Endothelial cell of umbilical vein (primary cell): ENCODE results near the gene BAD. TPM values are rescaled to one million over a fixed set of nuclear protein-coding genes. Genes with fewer than 3 reads are reported as not detected.
A peak's percentile ranks its signal among the peaks of the same experiment; 100 is the strongest.

Experiments
- BruUV-seq: library from RNA; stranded (reverse); fragments of 400-500 nt; replicated peaks from 2 replicates; lab custom pipeline; 2021; lab: Mats Ljungman, UMichigan
- CTCF ChIA-PET: fragments of 300-600, 350-600 bp; sonication (Branson Sonifier 250); formaldehyde crosslinking; loops from one replicate; lab custom pipeline; 2021; ENCODE audit warnings: antibody characterized with exemption, inconsistent platforms; lab: Charles Lee
- POLR2A ChIA-PET: fragments of 300-600, 350-600 bp; sonication (Branson Sonifier 250); formaldehyde crosslinking; loops from one replicate; lab custom pipeline; 2021; ENCODE audit warnings: antibody characterized with exemption, inconsistent platforms; lab: Charles Lee
- DNase-seq: peaks from one replicate; pipeline ENCODE4 v3.0.0-alpha.2; 2011; ENCODE audit warnings: low read depth, low spot score
- FAIRE-seq: peaks from 2 replicates; lab custom pipeline; 2011; peaks lifted over from hg19 to GRCh38; lab: Jason Lieb, UNC
- H2AFZ ChIP-seq: 2 replicates; pipeline ENCODE4 v1.6.0; 2012; ENCODE audit warnings: low read depth, low read length, control low read depth, inconsistent platforms
- H3K27ac ChIP-seq: 2 replicates; pipeline ENCODE4 v1.5.1; 2011; ENCODE audit warnings: low read depth, mild to moderate bottlenecking, control low read depth, low read length, moderate library complexity; ENCODE audit not compliant: insufficient read depth
- H3K27me3 ChIP-seq, 2 experiments: 2 replicates each; pipeline versions ENCODE4 v1.6.0 to v1.6.1; 2011; ENCODE audit warnings: low read length in 2 of 2, mixed read lengths in 1 of 2; ENCODE audit not compliant: control insufficient read depth in 2 of 2, insufficient read depth in 2 of 2
- H3K36me3 ChIP-seq, 2 experiments: 2 replicates in 1 of 2; 3 replicates in 1 of 2; pipeline ENCODE4 v1.5.1; 2011; ENCODE audit warnings: low read length in 2 of 2, mild to moderate bottlenecking in 1 of 2, moderate library complexity in 1 of 2; ENCODE audit not compliant: control insufficient read depth in 2 of 2, insufficient read depth in 2 of 2; ENCODE audit errors: extremely low read depth in 1 of 2
- H3K4me1 ChIP-seq: 3 replicates; pipeline ENCODE4 v1.5.1; 2011; ENCODE audit warnings: mild to moderate bottlenecking, low read length; ENCODE audit not compliant: control insufficient read depth, insufficient read depth; ENCODE audit errors: extremely low read depth
- H3K4me2 ChIP-seq: 2 replicates; pipeline ENCODE4 v1.6.1; 2011; ENCODE audit warnings: low read length, control low read depth, mixed read lengths; ENCODE audit not compliant: insufficient read depth
- H3K4me3 ChIP-seq, 3 experiments: fragments of 200-600 bp in 1 of 3; sonication (generic), shearing (Covaris generic) in 1 of 3; replicated peaks in 1 of 3; 2 replicates each; pipeline ENCODE4 v1.5.1; 2011 to 2016; ENCODE audit warnings: control low read depth in 3 of 3, low read length in 3 of 3, mild to moderate bottlenecking in 2 of 3, inconsistent platforms in 1 of 3, low read depth in 1 of 3, moderate library complexity in 1 of 3; ENCODE audit not compliant: insufficient read depth in 1 of 3
- H3K79me2 ChIP-seq: 2 replicates; pipeline ENCODE4 v1.6.0; 2012; ENCODE audit warnings: low read length, inconsistent platforms; ENCODE audit not compliant: control insufficient read depth, insufficient read depth
- H3K9ac ChIP-seq: replicated peaks from 2 replicates; pipeline ENCODE3; 2011; ENCODE audit warnings: low read length, control low read depth; ENCODE audit not compliant: insufficient read depth; ENCODE audit errors: extremely low read depth
- H3K9me1 ChIP-seq: replicated peaks from 3 replicates; pipeline ENCODE4 v1.6.0; 2011; ENCODE audit warnings: mild to moderate bottlenecking, low read length; ENCODE audit not compliant: control insufficient read depth, insufficient read depth; ENCODE audit errors: extremely low read depth
- H3K9me3 ChIP-seq: replicated peaks from 2 replicates; pipeline ENCODE4 v1.5.1; 2012; ENCODE audit warnings: low read length, inconsistent platforms; ENCODE audit not compliant: control insufficient read depth, insufficient read depth
- H4K20me1 ChIP-seq: replicated peaks from 2 replicates; pipeline ENCODE3; 2011; ENCODE audit warnings: mild to moderate bottlenecking, low read length; ENCODE audit not compliant: control insufficient read depth, insufficient read depth; ENCODE audit errors: extremely low read depth
- EZH2 ChIP-seq: IDR thresholded peaks from 2 replicates; pipeline ENCODE4 v1.6.1; 2012; ENCODE audit warnings: borderline replicate concordance, low read depth, mild to moderate bottlenecking, moderate library complexity, low read length, inconsistent platforms; ENCODE audit not compliant: severe bottlenecking
- FOS ChIP-seq: IDR thresholded peaks from 2 replicates; pipeline ENCODE4 v1.6.1; 2011; ENCODE audit warnings: mild to moderate bottlenecking, low read length, moderate library complexity, borderline replicate concordance; ENCODE audit not compliant: insufficient read depth
- GATA2 ChIP-seq: IDR thresholded peaks from 2 replicates; pipeline ENCODE4 v1.7.0; 2011; ENCODE audit warnings: low read depth, mild to moderate bottlenecking, moderate library complexity, mixed read lengths, low read length; ENCODE audit not compliant: insufficient read length, insufficient read depth
- POLR2A ChIP-seq: IDR thresholded peaks from 2 replicates; pipeline ENCODE4 v1.6.1; 2012; ENCODE audit warnings: low read depth, mild to moderate bottlenecking, control low read depth, low read length
- dilution Hi-C: fragments of 300-500 bp; cut with MboI; formaldehyde crosslinking; loops from one replicate; pipeline ENCODE4 v1.15.0; 2019; ENCODE audit warnings: low sequenced_read_pairs; ENCODE audit not compliant: extremely low pct_ligation_motif_present
- intact Hi-C: fragments of 100-400 bp; cut with micrococcal nuclease; formaldehyde crosslinking; loops from one replicate; pipeline ENCODE4 v1.10.0; 2022
- polyA plus RNA-seq, 4 experiments: library from polyadenylated mRNA; depleted of rRNA in 3 of 4; stranded (reverse) in 3 of 4; unstranded in 1 of 4; fragments of >200 nt; gene quantifications; 2 replicates each; pipeline versions ENCODE4 v1.2.1 to v1.2.3, GENCODE V29; 2011 to 2012; ENCODE audit warnings: missing spikeins in 1 of 4
- total RNA-seq: library from RNA; stranded (reverse); gene quantifications from 2 replicates; pipeline ENCODE4 v1.2.3, GENCODE V29; 2021
- TF ChIP-seq, protein P1 (sequence below): IDR thresholded peaks from 2 replicates; pipeline ENCODE4 v1.6.1; 2011; ENCODE audit not compliant: insufficient read depth, insufficient read length

BAD gene
- total and polyA plus RNA-seq, 2 donors (not counting 3 experiments of a cell fraction or from before 2014, with no cell fraction given), result 65.3 to 88.0 TPM

- H3K27me3 ChIP-seq, result no peaks in the 10 kb centered on the region
- ChIA-PET POLR2A (no interaction called here), CTCF (interaction anchor here (0.9 to 2.7 kb wide), 5 partner anchors 13 to 91 kb away, joined by 3 to 24 read pairs (median 5); partner anchors contain the start of genes CATSPERZ and PLCB3)
- H3K9me3 ChIP-seq, result no peaks in the 10 kb centered on the region
- dilution Hi-C loops, result no loop called here
- H3K4me2 ChIP-seq, result no peak overlapping the region
- H3K36me3 ChIP-seq, result peaks cover 15 to 32% of the 10 kb centered on the region in 2 experiments
- no peak overlapping the region for H2AFZ ChIP-seq
- no peak for TF ChIP-seq EZH2
- no peak for TF ChIP-seq GATA2
- TF ChIP-seq FOS, result no peak
- TF ChIP-seq POLR2A, result no peak
- TF ChIP-seq, protein P1, sequence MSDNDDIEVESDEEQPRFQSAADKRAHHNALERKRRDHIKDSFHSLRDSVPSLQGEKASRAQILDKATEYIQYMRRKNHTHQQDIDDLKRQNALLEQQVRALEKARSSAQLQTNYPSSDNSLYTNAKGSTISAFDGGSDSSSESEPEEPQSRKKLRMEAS, result no peak
- H3K79me2 ChIP-seq, result no peaks in the 10 kb centered on the region
- BruUV-seq, result no TSS peak
- H3K9ac ChIP-seq, result no peak overlapping the region
- intact Hi-C loops, result loop anchor here (1.0 kb wide), 1 partner anchor 13 kb away; the partner anchor contains the start of gene PLCB3
- no peaks in the 10 kb centered on the region for H4K20me1 ChIP-seq
- H3K4me3 ChIP-seq, result no peak overlapping the region
- H3K9me1 ChIP-seq, result no peaks in the 10 kb centered on the region
- H3K27ac ChIP-seq, result peak overlapping the region; percentile 83
- peaks cover 42% of the 10 kb centered on the region for H3K4me1 ChIP-seq
- DNase-seq (no peak), FAIRE-seq (no peak)
These were observed 20.5 kb downstream of the BAD start for GRCh38 chr11:64263947-64264317.
